Cardiac muscle cell (in vitro differentiated cells and primary cell): ENCODE measurements around the gene RSPO3. TPM values are rescaled to one million over a fixed set of nuclear protein-coding genes. Genes with fewer than 3 reads are reported as not detected.
A peak's percentile ranks its signal among the peaks of the same experiment; 100 is the strongest.
"Not testable (repeated sequence)": the region's sequence is repeated elsewhere in the genome, so short reads cannot be mapped to it uniquely, and the experiment has no call there.

ENCODE experiments used
- DNase-seq, 2 donors: peaks; one replicate each; pipeline versions ENCODE4 v3.0.0 to v3.0.0-alpha.2; 2010 to 2017; ENCODE audit warnings: low read depth in 1 of 2, low spot score in 1 of 2
- H3K27ac ChIP-seq: fragments of 200-600 bp; sonication (generic); 2 replicates; pipeline ENCODE4 v1.5.1; 2016
- H3K27me3 ChIP-seq: fragments of 200-600 bp; sonication (generic); 2 replicates; pipeline ENCODE4 v1.6.0; 2016; ENCODE audit warnings: control low read depth
- H3K36me3 ChIP-seq: fragments of 200-600 bp; sonication (generic); 2 replicates; pipeline ENCODE4 v1.5.1; 2016; ENCODE audit warnings: control low read depth
- H3K4me1 ChIP-seq: fragments of 200-600 bp; sonication (generic); 2 replicates; pipeline ENCODE4 v1.8.1; 2017; ENCODE audit warnings: low read depth, mild to moderate bottlenecking, mixed run types
- H3K4me3 ChIP-seq: fragments of 200-600 bp; sonication (generic); 2 replicates; pipeline ENCODE4 v1.5.1; 2016; ENCODE audit warnings: mild to moderate bottlenecking
- H3K9me3 ChIP-seq: fragments of 200-600 bp; sonication (generic); 2 replicates; pipeline ENCODE4 v1.5.1; 2017; ENCODE audit warnings: low read depth, mild to moderate bottlenecking, control low read depth
- polyA plus RNA-seq: library from polyadenylated mRNA; unstranded; fragments of >200 nt; fragmentation: Nextera tagmentation; extraction: Ambion mirVana; gene quantifications from 2 replicates; pipeline ENCODE4 v1.2.1, GENCODE V29; 2016
- total RNA-seq: library from RNA; depleted of rRNA; stranded (reverse); fragments of >200 nt; gene quantifications from 2 replicates; pipeline ENCODE4 v1.2.3, GENCODE V29; 2016
- TF ChIP-seq, protein P1 (sequence below): IDR thresholded peaks from 2 replicates; pipeline ENCODE4 v1.5.1; 2012; ENCODE audit warnings: low read depth, mild to moderate bottlenecking, low read length

Gene RSPO3
- total and polyA plus RNA-seq, 2 experiments from 2014 or later, result 88.0 to 170 TPM

DNA sequence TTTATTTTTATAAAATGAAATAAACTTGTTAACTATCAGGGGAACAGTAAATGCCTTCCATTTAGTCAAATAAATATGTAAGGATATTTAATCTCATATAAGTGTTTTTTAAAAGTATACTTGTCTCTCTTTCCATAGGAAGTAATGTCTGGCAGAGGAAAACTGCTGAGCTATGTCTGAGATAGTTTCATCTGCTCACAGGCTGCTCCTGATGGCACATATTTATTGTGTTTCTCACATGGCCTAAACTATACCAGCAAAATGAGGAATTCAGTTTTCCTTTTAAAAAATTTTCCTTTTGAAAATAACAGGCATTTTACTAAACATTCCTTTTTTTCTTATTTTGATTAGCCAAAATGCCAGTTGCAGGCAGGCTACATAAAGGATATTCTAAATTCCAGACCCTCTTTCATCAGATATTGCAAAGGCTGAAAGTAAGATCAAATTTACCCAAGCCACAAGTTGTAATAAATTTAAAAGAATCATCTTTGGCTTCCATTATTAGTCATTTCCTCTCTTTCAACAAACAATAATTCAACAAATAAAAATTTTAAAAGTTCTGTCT, 88.1 kb downstream of the RSPO3 start:
- H3K4me1 ChIP-seq, result peaks cover 14% of the 10 kb centered on the region
- H3K9me3 ChIP-seq, result no peaks in the 10 kb centered on the region
- no peak overlapping the region for H3K27ac ChIP-seq
- DNase-seq, result no peak
- TF ChIP-seq, protein P1, sequence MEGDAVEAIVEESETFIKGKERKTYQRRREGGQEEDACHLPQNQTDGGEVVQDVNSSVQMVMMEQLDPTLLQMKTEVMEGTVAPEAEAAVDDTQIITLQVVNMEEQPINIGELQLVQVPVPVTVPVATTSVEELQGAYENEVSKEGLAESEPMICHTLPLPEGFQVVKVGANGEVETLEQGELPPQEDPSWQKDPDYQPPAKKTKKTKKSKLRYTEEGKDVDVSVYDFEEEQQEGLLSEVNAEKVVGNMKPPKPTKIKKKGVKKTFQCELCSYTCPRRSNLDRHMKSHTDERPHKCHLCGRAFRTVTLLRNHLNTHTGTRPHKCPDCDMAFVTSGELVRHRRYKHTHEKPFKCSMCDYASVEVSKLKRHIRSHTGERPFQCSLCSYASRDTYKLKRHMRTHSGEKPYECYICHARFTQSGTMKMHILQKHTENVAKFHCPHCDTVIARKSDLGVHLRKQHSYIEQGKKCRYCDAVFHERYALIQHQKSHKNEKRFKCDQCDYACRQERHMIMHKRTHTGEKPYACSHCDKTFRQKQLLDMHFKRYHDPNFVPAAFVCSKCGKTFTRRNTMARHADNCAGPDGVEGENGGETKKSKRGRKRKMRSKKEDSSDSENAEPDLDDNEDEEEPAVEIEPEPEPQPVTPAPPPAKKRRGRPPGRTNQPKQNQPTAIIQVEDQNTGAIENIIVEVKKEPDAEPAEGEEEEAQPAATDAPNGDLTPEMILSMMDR, result no peak
- H3K4me3 ChIP-seq, result no peak overlapping the region
- H3K36me3 ChIP-seq, result no peaks in the 10 kb centered on the region
- no peaks in the 10 kb centered on the region for H3K27me3 ChIP-seq

DNA sequence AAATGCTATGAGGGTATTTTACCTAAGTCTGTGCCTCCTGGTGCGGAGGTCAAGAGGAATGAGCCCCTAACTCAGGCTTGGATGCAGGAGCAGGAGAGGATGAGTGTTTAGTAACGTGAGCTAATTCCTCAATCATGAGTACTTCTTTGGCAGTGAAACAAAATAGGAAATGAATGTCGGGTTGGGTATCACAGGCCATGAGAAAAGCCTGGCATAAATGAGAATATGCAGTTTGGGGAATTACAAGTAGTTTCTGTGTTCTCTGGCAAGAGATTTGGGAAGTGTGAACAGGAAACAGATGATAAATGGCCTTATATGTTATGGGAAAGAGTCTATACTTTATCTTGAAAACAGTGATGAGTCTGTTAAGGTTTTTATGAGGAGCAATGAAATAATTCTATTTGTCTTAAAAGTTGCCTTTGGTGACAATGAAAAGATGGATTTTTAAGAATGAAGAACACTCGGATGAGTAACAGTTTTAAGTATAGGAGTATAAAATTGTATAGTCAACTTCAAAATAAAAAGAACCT, 89.2 kb downstream of the RSPO3 start:
- Histone ChIP-seq H3K4me1 (peaks cover 14% of the 10 kb centered on the region), H3K4me3 (no peak overlapping the region), H3K27ac (no peak overlapping the region), H3K27me3 (no peaks in the 10 kb centered on the region), H3K9me3 (no peaks in the 10 kb centered on the region), H3K36me3 (no peaks in the 10 kb centered on the region)
- peak in 1 of 2 donors; percentile 30 for DNase-seq
- TF ChIP-seq, protein P1, result no peak

DNA sequence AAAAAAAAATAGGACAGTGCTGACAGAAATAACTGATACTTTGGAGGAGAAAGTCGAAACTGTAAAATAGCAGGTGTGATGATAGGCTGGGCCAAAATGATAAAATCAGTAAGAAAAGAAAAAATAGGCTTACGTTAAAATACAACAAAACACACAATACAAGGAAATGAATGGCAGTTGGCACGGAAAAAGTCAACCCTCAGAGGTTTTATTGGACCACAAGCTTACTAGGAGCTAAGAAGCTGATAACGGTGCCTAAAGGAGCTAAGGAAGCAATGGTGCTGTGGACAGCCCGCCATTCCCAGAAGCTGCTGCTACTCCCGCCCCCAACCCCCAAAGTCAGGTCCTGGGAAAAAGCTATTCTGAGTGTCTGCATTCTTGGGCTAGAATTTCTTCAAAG, 92.3 kb downstream of the RSPO3 start:
- Histone ChIP-seq H3K27me3 (no peaks in the 10 kb centered on the region), H3K4me3 (no peak overlapping the region), H3K9me3 (no peaks in the 10 kb centered on the region), H3K4me1 (peaks cover 9% of the 10 kb centered on the region), H3K36me3 (no peaks in the 10 kb centered on the region), H3K27ac (no peak overlapping the region)
- DNase-seq, result no peak
- TF ChIP-seq, protein P1, result no peak

DNA sequence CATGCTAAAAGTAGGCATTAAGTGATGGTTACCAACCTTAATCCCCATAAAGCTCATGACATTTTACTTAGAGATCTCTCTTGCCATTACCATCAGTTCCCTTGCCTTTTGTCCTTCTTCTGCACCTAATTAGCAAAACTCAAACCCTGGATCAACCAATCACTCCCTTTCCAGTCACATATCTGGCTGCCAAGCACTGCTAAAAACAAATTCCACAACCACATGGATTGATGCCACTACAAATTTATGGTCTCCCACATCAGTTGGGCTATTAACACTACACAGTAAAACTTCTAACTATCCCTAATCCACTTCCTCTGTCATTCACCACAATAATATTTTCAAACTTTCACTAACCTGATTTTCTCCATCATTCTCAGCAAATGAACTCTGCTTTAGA, 93.9 kb downstream of the RSPO3 start:
- TF ChIP-seq, protein P1, result no peak
- no peak for DNase-seq
- H3K4me3 ChIP-seq, result no peak overlapping the region
- no peaks in the 10 kb centered on the region for H3K36me3 ChIP-seq
- no peaks in the 10 kb centered on the region for H3K27me3 ChIP-seq
- H3K27ac ChIP-seq, result no peak overlapping the region
- no peaks in the 10 kb centered on the region for H3K9me3 ChIP-seq
- H3K4me1 ChIP-seq, result peaks cover 9% of the 10 kb centered on the region

DNA sequence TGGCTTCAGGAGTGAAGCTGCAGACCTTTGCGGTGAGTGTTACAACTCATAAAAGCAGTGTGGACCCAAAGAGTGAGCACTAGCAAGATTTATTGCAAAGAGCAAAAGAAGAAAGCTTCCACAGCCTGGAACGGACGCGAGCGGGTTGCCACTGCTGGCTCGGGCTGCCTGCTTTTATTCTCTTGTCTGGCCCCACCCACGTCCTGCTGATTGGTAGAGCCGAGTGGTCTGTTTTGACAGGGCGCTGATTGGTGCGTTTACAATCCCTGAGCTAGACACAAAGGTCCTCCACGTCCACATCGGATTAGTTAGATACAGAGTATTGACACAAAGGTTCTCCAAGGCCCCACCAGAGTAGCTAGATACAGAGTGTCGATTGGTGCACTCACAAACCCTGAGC, 95.6 kb downstream of the RSPO3 start:
- H3K27ac ChIP-seq, H3K36me3 ChIP-seq, DNase-seq, H3K4me1 ChIP-seq, H3K27me3 ChIP-seq, H3K4me3 ChIP-seq, H3K9me3 ChIP-seq: not testable (repeated sequence)

DNA sequence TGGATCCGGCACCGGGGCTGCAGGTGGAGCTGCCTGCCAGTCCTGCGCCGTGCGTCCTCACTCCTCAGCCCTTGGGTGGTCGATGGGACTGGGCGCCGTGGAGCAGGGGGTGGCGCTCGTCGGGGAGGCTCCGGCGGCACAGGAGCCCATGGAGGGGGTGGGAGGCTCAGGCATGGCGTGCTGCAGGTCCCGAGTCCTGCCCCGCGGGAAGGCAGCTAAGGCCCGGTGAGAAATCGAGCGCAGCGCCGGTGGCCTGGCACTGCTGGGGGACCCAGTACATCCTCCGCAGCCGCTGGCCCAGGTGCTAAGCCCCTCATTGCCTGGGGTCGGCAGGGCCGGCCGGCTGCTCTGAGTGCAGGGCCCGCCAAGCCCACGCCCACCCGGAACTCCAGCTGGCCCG, 96.1 kb downstream of the RSPO3 start:
- H3K4me1 ChIP-seq, H3K27me3 ChIP-seq: not testable (repeated sequence)

More for the DNA sequence above, 96.1 kb downstream of the RSPO3 start:
- not testable (repeated sequence) for DNase-seq, H3K9me3 ChIP-seq, H3K36me3 ChIP-seq, H3K27ac ChIP-seq, H3K4me3 ChIP-seq
